K562 (cell line): Measurements from ENCODE around the gene DIP2B. TPM values are rescaled to one million over a fixed set of nuclear protein-coding genes. Genes with fewer than 3 reads are reported as not detected.

ENCODE experiments used
- ATAC-seq: fragments of 200-7000 bp; cut with Tn5 transposase; 3 replicates; pipeline ENCODE4 v1.9.1; 2020; ENCODE audit warnings: moderate library complexity
- BruUV-seq: library from RNA; stranded (reverse); fragments of 400-500 nt; replicated peaks from 2 replicates; lab custom pipeline; 2021; lab: Mats Ljungman, UMichigan
- CTCF ChIA-PET: fragments of 300-600 bp; formaldehyde crosslinking; extraction: SDS; loops from one replicate; lab custom pipeline; 2021; ENCODE audit warnings: low intra/inter-chr PET ratio; lab: Yijun Ruan, JAX
- POLR2A ChIA-PET: fragments of 300-600, 350-650 bp; sonication (Branson Sonifier 250); formaldehyde crosslinking; extraction: SDS; loops from one replicate; lab custom pipeline; 2021; ENCODE audit warnings: antibody characterized with exemption, inconsistent platforms; lab: Yijun Ruan, JAX
- DNase-seq, 4 experiments: peaks; one replicate each; pipeline versions ENCODE4 v3.0.0 to v3.0.0-alpha.2; 2011 to 2018; ENCODE audit warnings: low spot score in 3 of 4, mixed read lengths in 3 of 4; ENCODE audit errors: extremely low read depth in 1 of 4
- FAIRE-seq: peaks from 2 replicates; lab custom pipeline; 2011; peaks lifted over from hg19 to GRCh38; lab: Jason Lieb, UNC
- H2AFZ ChIP-seq: 2 replicates; pipeline ENCODE4 v1.6.0; 2011; ENCODE audit warnings: low read depth, low read length, control low read depth, inconsistent platforms
- H3K27ac ChIP-seq: fragments of 200-600 bp; 3 replicates; pipeline ENCODE4 v1.8.0; 2011; ENCODE audit warnings: low read depth, mild to moderate bottlenecking, control low read depth, inconsistent platforms, low read length, moderate library complexity, mixed read lengths; ENCODE audit errors: extremely low read depth
- H3K27me3 ChIP-seq, 2 experiments: fragments of 300-600 bp in 1 of 2; 2 replicates in 1 of 2; 3 replicates in 1 of 2; pipeline versions ENCODE4 v1.6.0 to v1.8.0; 2011; ENCODE audit warnings: inconsistent platforms in 2 of 2, low read length in 2 of 2, mild to moderate bottlenecking in 1 of 2, mixed read lengths in 1 of 2, moderate library complexity in 1 of 2; ENCODE audit not compliant: control insufficient read depth in 2 of 2, insufficient read depth in 2 of 2
- H3K36me3 ChIP-seq: fragments of 300-600 bp; 3 replicates; pipeline ENCODE4 v1.8.0; 2011; ENCODE audit warnings: mild to moderate bottlenecking, low read length, inconsistent platforms; ENCODE audit not compliant: control insufficient read depth, insufficient read depth
- H3K4me1 ChIP-seq, 2 experiments: fragments of 200-600 bp in 1 of 2; replicated peaks in 1 of 2; 2 replicates in 1 of 2; 3 replicates in 1 of 2; pipeline versions ENCODE4 v1.5.1 to v1.8.0; 2011; ENCODE audit warnings: inconsistent platforms in 2 of 2, low read length in 2 of 2, mild to moderate bottlenecking in 1 of 2, mixed read lengths in 1 of 2, moderate library complexity in 1 of 2; ENCODE audit not compliant: control insufficient read depth in 2 of 2, insufficient read depth in 2 of 2
- H3K4me2 ChIP-seq: 2 replicates; pipeline ENCODE4 v1.6.1; 2011; ENCODE audit warnings: low read length, control low read depth, inconsistent platforms, mixed read lengths; ENCODE audit not compliant: insufficient read depth
- H3K4me3 ChIP-seq: fragments of 200-600 bp; sonication (generic), shearing (Covaris generic); 2 replicates; pipeline ENCODE4 v1.5.1; 2016; ENCODE audit warnings: control low read depth, inconsistent platforms
- H3K79me2 ChIP-seq: fragments of 200-600 bp; 3 replicates; pipeline ENCODE4 v1.8.0; 2011; ENCODE audit warnings: low read length, inconsistent platforms; ENCODE audit not compliant: control insufficient read depth, insufficient read depth
- H3K9ac ChIP-seq, 2 experiments: 2 replicates each; pipeline versions ENCODE4 v1.6.0 to v1.6.1; 2011; ENCODE audit warnings: low read depth in 2 of 2, low read length in 2 of 2, control low read depth in 1 of 2, inconsistent platforms in 1 of 2, mild to moderate bottlenecking in 1 of 2, mixed read lengths in 1 of 2; ENCODE audit not compliant: insufficient read depth in 1 of 2
- H3K9me1 ChIP-seq: one replicate; pipeline ENCODE4 v1.6.0; 2011; ENCODE audit warnings: inconsistent platforms, mild to moderate bottlenecking, low read length, moderate library complexity; ENCODE audit not compliant: control insufficient read depth, insufficient read depth
- H3K9me3 ChIP-seq: replicated peaks from 2 replicates; pipeline ENCODE4 v1.5.1; 2011; ENCODE audit warnings: low read depth, low read length, inconsistent platforms; ENCODE audit not compliant: control insufficient read depth, insufficient read depth
- H4K20me1 ChIP-seq: replicated peaks from 2 replicates; pipeline ENCODE4 v1.6.1; 2011; ENCODE audit warnings: low read length, inconsistent platforms, mixed read lengths; ENCODE audit not compliant: control insufficient read depth, insufficient read depth
- EGR1 ChIP-seq: fragments of 450-650 bp; conservative IDR thresholded peaks from 2 replicates; pipeline ENCODE4 v1.6.1; 2017; ENCODE audit warnings: mild to moderate bottlenecking
- KDM2B ChIP-seq: fragments of 250-450 bp; sonication (Bioruptor Pico); IDR thresholded peaks from 2 replicates; pipeline ENCODE4 v1.8.0; 2021; ENCODE audit warnings: mild to moderate bottlenecking, moderate library complexity
- MEIS2 ChIP-seq: fragments of 450-650 bp; IDR thresholded peaks from 2 replicates; pipeline ENCODE4 v1.6.1; 2014; ENCODE audit warnings: mild to moderate bottlenecking; ENCODE audit not compliant: partially characterized antibody
- NR3C1 ChIP-seq: sonication (generic); formaldehyde crosslinking; IDR thresholded peaks from 2 replicates; pipeline ENCODE4 v1.8.1; 2022; ENCODE audit warnings: missing genetic modification reagents
- SIX5 ChIP-seq, 2 experiments: IDR thresholded peaks; 2 replicates each; pipeline ENCODE4 v1.6.1; 2011; ENCODE audit warnings: low read length in 2 of 2, borderline replicate concordance in 1 of 2, low read depth in 1 of 2, mild to moderate bottlenecking in 1 of 2, moderate library complexity in 1 of 2; ENCODE audit not compliant: insufficient read depth in 1 of 2
- TBL1XR1 ChIP-seq, 2 experiments: IDR thresholded peaks; 2 replicates each; pipeline ENCODE4 v1.6.1; 2012; ENCODE audit warnings: improper control_type of control experiment in 2 of 2, low read length in 2 of 2, mild to moderate bottlenecking in 1 of 2
- ZKSCAN1 ChIP-seq: fragments of 150-350 bp; IDR thresholded peaks from 2 replicates; pipeline ENCODE4 v1.6.1; 2016; ENCODE audit warnings: low read depth, low read length
- WGBS: fragments of 100-300 bp; shearing (Covaris generic); methylation state at CpG from one replicate; pipeline ENCODE4 v1.1.6; 2016; ENCODE audit warnings: low coverage, mixed read lengths; ENCODE audit not compliant: insufficient coverage; ENCODE audit errors: missing lambda C conversion rate; 5-methylcytosine and 5-hydroxymethylcytosine counted together
- in situ Hi-C: fragments of 300-500 bp; cut with MboI; formaldehyde crosslinking; loops from 4 replicates; pipeline ENCODE4 v1.15.0; 2018; ENCODE audit warnings: inconsistent platforms, mixed read lengths
- intact Hi-C: fragments of 100-400 bp; cut with micrococcal nuclease; formaldehyde crosslinking; loops from 2 replicates; pipeline ENCODE4 v1.14.2; 2022
- polyA plus RNA-seq, 8 experiments: library from polyadenylated mRNA; depleted of rRNA in 4 of 8; stranded (reverse) in 5 of 8; unstranded in 3 of 8; fragments of >200 nt; fragmentation: Nextera tagmentation in 2 of 8; fragmentation: Illumina TruSeq in 1 of 8; extraction: Ambion mirVana in 2 of 8; extraction: Trizol in 1 of 8; gene quantifications; 2 replicates each; pipeline versions ENCODE4 v1.2.1 to v1.2.3, GENCODE V29; 2011 to 2014; ENCODE audit warnings: inconsistent platforms in 1 of 8, missing spikeins in 1 of 8
- total RNA-seq, 7 experiments: library from RNA; depleted of rRNA in 6 of 7; stranded (reverse); fragments of >200 nt in 6 of 7; fragmentation: Illumina TruSeq in 2 of 7; extraction: Trizol in 2 of 7; gene quantifications; 2 replicates each; pipeline versions ENCODE4 v1.2.1 to v1.2.3, GENCODE V29; 2011 to 2021; ENCODE audit warnings: low replicate concordance in 1 of 7
- TF ChIP-seq, protein P1 (sequence below): fragments of 250-450 bp; sonication (Bioruptor Pico); IDR thresholded peaks from 2 replicates; pipeline ENCODE4 v1.8.0; 2022; ENCODE audit warnings: moderate library complexity, mild to moderate bottlenecking, inconsistent platforms
- TF ChIP-seq, protein P2 (sequence below), 2 experiments: fragments of 450-650 bp in 1 of 2; sonication (generic) in 1 of 2; formaldehyde crosslinking; conservative IDR thresholded peaks; 2 replicates each; pipeline versions ENCODE4 v1.4.0 to v1.8.1; 2020 to 2022; ENCODE audit warnings: mild to moderate bottlenecking in 1 of 2, missing genetic modification reagents in 1 of 2

Gene DIP2B
- total and polyA plus RNA-seq, 9 of the 15 experiments (the other 6 are each of a cell fraction or from before 2014, with no cell fraction given) = 4.6 to 26.1 (median 18.8) TPM

GRCh38 chr12:50647031-50647430 lies 142.2 kb downstream of the DIP2B start:
- Histone ChIP-seq H3K4me1 (peaks cover 2 to 6% of the 10 kb centered on the region in 2 experiments; a peak in 4 of 5 replicates), H3K9me3 (no peaks in the 10 kb centered on the region), H3K4me3 (no peak overlapping the region), H4K20me1 (no peaks in the 10 kb centered on the region), H3K27ac (no peak overlapping the region), H3K27me3 (no peaks in the 10 kb centered on the region), H3K79me2 (no peaks in the 10 kb centered on the region), H3K9me1 (no peaks in the 10 kb centered on the region), H3K9ac (no peak overlapping the region), H3K36me3 (peaks cover 18% of the 10 kb centered on the region; the same call in 2 of the 3 replicates), H2AFZ (no peak overlapping the region), H3K4me2 (no peak overlapping the region)
- no TSS peak for BruUV-seq
- ChIA-PET CTCF (no interaction called here), POLR2A (interaction anchor here (1.4 kb wide), 1 partner anchor 25 kb away, joined by 3 read pairs; no protein-coding TSS in a partner anchor)
- ATAC-seq (no peak), DNase-seq (no peak), FAIRE-seq (no peak)
- in situ Hi-C loops (no loop called here), intact Hi-C loops (no loop called here)
- 71% methylated on average over 5 of the region's 8 CpGs for WGBS
- TF ChIP-seq EGR1 (no peak), ZKSCAN1 (no peak), SIX5 (IDR thresholded peaks at IDR 0.05; ENCODE audit: borderline replicate concordance in 1 of 2, insufficient read depth in 1 of 2, low read depth in 1 of 2, low read length in 2 of 2) (no peak), NR3C1 (no peak), TBL1XR1 (IDR thresholded peaks at IDR 0.05; ENCODE audit: low read length in 2 of 2) (no peak), MEIS2 (no peak), KDM2B (CRISPR knock-in tag) (no peak)
- TF ChIP-seq, protein P1, sequence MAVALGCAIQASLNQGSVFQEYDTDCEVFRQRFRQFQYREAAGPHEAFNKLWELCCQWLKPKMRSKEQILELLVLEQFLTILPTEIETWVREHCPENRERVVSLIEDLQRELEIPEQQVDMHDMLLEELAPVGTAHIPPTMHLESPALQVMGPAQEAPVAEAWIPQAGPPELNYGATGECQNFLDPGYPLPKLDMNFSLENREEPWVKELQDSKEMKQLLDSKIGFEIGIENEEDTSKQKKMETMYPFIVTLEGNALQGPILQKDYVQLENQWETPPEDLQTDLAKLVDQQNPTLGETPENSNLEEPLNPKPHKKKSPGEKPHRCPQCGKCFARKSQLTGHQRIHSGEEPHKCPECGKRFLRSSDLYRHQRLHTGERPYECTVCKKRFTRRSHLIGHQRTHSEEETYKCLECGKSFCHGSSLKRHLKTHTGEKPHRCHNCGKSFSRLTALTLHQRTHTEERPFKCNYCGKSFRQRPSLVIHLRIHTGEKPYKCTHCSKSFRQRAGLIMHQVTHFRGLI (CRISPR knock-in tag) = no peak
- TF ChIP-seq, protein P2, sequence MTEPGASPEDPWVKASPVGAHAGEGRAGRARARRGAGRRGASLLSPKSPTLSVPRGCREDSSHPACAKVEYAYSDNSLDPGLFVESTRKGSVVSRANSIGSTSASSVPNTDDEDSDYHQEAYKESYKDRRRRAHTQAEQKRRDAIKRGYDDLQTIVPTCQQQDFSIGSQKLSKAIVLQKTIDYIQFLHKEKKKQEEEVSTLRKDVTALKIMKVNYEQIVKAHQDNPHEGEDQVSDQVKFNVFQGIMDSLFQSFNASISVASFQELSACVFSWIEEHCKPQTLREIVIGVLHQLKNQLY (CRISPR knock-in tag; conservative IDR thresholded peaks at IDR 0.05) = no peak
